Skeletal muscle tissue (tissue), 4 donors: ENCODE data around the gene FBXL12. TPM values are rescaled to one million over a fixed set of nuclear protein-coding genes. Genes with fewer than 3 reads are reported as not detected.
A peak's percentile ranks its signal among the peaks of the same experiment; 100 is the strongest.
"Not testable (repeated sequence)": the region's sequence is repeated elsewhere in the genome, so short reads cannot be mapped to it uniquely, and the experiment has no call there.

ENCODE experiments used
- H3K27ac ChIP-seq: one replicate; pipeline ENCODE4 v1.7.0; 2013; ENCODE audit warnings: mild to moderate bottlenecking, low read depth, low read length, inconsistent platforms
- H3K27me3 ChIP-seq, 3 donors: one replicate each; pipeline ENCODE4 v1.7.0; 2013; ENCODE audit warnings: low read length in 3 of 3; ENCODE audit not compliant: control insufficient read depth in 3 of 3, insufficient read depth in 3 of 3
- H3K36me3 ChIP-seq, 3 donors: one replicate each; pipeline ENCODE4 v1.7.0; 2013; ENCODE audit warnings: low read length in 3 of 3; ENCODE audit not compliant: control insufficient read depth in 3 of 3, insufficient read depth in 3 of 3
- H3K4me1 ChIP-seq, 3 donors: one replicate each; pipeline ENCODE4 v1.7.0; 2013; ENCODE audit warnings: low read length in 3 of 3, mild to moderate bottlenecking in 3 of 3; ENCODE audit not compliant: control insufficient read depth in 3 of 3, insufficient read depth in 3 of 3
- H3K4me3 ChIP-seq, 3 donors: one replicate each; pipeline ENCODE4 v1.7.0; 2013; ENCODE audit warnings: low read length in 3 of 3
- H3K9ac ChIP-seq, 3 donors: one replicate each; pipeline ENCODE4 v1.7.0; 2013; ENCODE audit warnings: low read length in 3 of 3, mild to moderate bottlenecking in 3 of 3, moderate library complexity in 2 of 3, low read depth in 1 of 3
- H3K9me3 ChIP-seq, 3 donors: one replicate each; pipeline ENCODE4 v1.7.0; 2013; ENCODE audit warnings: low read length in 3 of 3; ENCODE audit not compliant: control insufficient read depth in 3 of 3
- total RNA-seq: library from RNA; depleted of rRNA; stranded (reverse); fragments of >200 nt; gene quantifications from one replicate; pipeline ENCODE4 v1.2.3, GENCODE V29; 2014
- donor health status: Osteomylitis.

Gene FBXL12
- total RNA-seq, 1 donor from 2014 or later = 10.4 TPM

GRCh38 chr19:9820034-9820433, 1.2 kb upstream of the FBXL12 start:
- Histone ChIP-seq H3K4me3 (peak overlapping the region in 2 of 3 donors; percentile 63 to 66), H3K27ac (peak overlapping the region; percentile 95), H3K4me1 (peaks cover 13 to 21% (median 15%) of the 10 kb centered on the region in 3 donors)
- not testable (repeated sequence) for H3K36me3 ChIP-seq, H3K9ac ChIP-seq, H3K27me3 ChIP-seq, H3K9me3 ChIP-seq

- Histone ChIP-seq H3K9ac (no peak overlapping the region), H3K4me1 (peaks cover 13 to 21% (median 15%) of the 10 kb centered on the region in 3 donors), H3K27ac (peak overlapping the region; percentile 95), H3K27me3 (no peaks in the 10 kb centered on the region), H3K36me3 (no peaks in the 10 kb centered on the region), H3K9me3 (no peaks in the 10 kb centered on the region), H3K4me3 (peak overlapping the region; percentile 63 to 77 (median 66))
Observed at GRCh38 chr19:9819596-9819909, 674 bp upstream of the FBXL12 start.

GRCh38 chr19:9818175-9818733, 625 bp downstream of the FBXL12 start:
- no peaks in the 10 kb centered on the region for H3K27me3 ChIP-seq
- H3K9ac ChIP-seq = peak overlapping the region; percentile 97
- peak overlapping the region; percentile 79 to 95 (median 81) for H3K4me3 ChIP-seq
- no peaks in the 10 kb centered on the region for H3K9me3 ChIP-seq
- H3K36me3 ChIP-seq = peaks cover 0 to 3% (median 0%) of the 10 kb centered on the region in 3 donors
- H3K4me1 ChIP-seq = peaks cover 13 to 21% (median 15%) of the 10 kb centered on the region in 3 donors
- peak overlapping the region; percentile 95 for H3K27ac ChIP-seq

- Histone ChIP-seq H3K4me1 (no peaks in the 10 kb centered on the region), H3K27ac (no peak overlapping the region), H3K4me3 (no peak overlapping the region), H3K36me3 (peaks cover 30 to 37% (median 34%) of the 10 kb centered on the region in 3 donors), H3K27me3 (no peaks in the 10 kb centered on the region), H3K9me3 (no peaks in the 10 kb centered on the region), H3K9ac (no peak overlapping the region)
Observed at GRCh38 chr19:9811139-9811538, 7.7 kb downstream of the FBXL12 start.

GRCh38 chr19:9808855-9809824, 9.7 kb downstream of the FBXL12 start:
- H3K9me3 ChIP-seq = no peaks in the 10 kb centered on the region
- peaks cover 33 to 37% (median 37%) of the 10 kb centered on the region in 3 donors for H3K36me3 ChIP-seq
- no peak overlapping the region for H3K9ac ChIP-seq
- no peaks in the 10 kb centered on the region for H3K4me1 ChIP-seq
- H3K4me3 ChIP-seq = no peak overlapping the region
- no peaks in the 10 kb centered on the region for H3K27me3 ChIP-seq
- H3K27ac ChIP-seq = no peak overlapping the region

- Histone ChIP-seq H3K9ac (no peak overlapping the region), H3K27me3 (no peaks in the 10 kb centered on the region), H3K36me3 (peaks cover 33 to 37% (median 34%) of the 10 kb centered on the region in 3 donors), H3K4me3 (no peak overlapping the region), H3K9me3 (no peaks in the 10 kb centered on the region), H3K27ac (no peak overlapping the region), H3K4me1 (no peaks in the 10 kb centered on the region)
Observed at GRCh38 chr19:9806803-9807202, 12.1 kb downstream of the FBXL12 start.

GRCh38 chr19:9801976-9802375, 16.9 kb downstream of the FBXL12 start:
- Histone ChIP-seq H3K27ac (no peak overlapping the region), H3K36me3 (peaks cover 1 to 4% (median 4%) of the 10 kb centered on the region in 3 donors), H3K27me3 (no peaks in the 10 kb centered on the region), H3K9ac (no peak overlapping the region), H3K4me1 (no peaks in the 10 kb centered on the region), H3K9me3 (no peaks in the 10 kb centered on the region), H3K4me3 (no peak overlapping the region)

- Histone ChIP-seq H3K27ac (no peak overlapping the region), H3K4me3 (no peak overlapping the region), H3K9ac (no peak overlapping the region), H3K4me1 (no peaks in the 10 kb centered on the region), H3K36me3 (no peaks in the 10 kb centered on the region), H3K27me3 (no peaks in the 10 kb centered on the region), H3K9me3 (no peaks in the 10 kb centered on the region)
Observed at GRCh38 chr19:9799162-9799561, 19.7 kb downstream of the FBXL12 start.

- no peak overlapping the region for H3K9ac ChIP-seq
- no peaks in the 10 kb centered on the region for H3K4me1 ChIP-seq
- no peaks in the 10 kb centered on the region for H3K9me3 ChIP-seq
- H3K27me3 ChIP-seq = peaks cover 0 to 7% (median 2%) of the 10 kb centered on the region in 3 donors
- H3K36me3 ChIP-seq = no peaks in the 10 kb centered on the region
- no peak overlapping the region for H3K27ac ChIP-seq
- no peak overlapping the region for H3K4me3 ChIP-seq
Observed at GRCh38 chr19:9797871-9798270, 21.0 kb downstream of the FBXL12 start.

GRCh38 chr19:9796113-9796773, 22.6 kb downstream of the FBXL12 start:
- H3K9ac ChIP-seq = no peak overlapping the region
- no peak overlapping the region for H3K27ac ChIP-seq
- H3K4me3 ChIP-seq = no peak overlapping the region
- H3K27me3 ChIP-seq = peaks cover 0 to 12% (median 3%) of the 10 kb centered on the region in 3 donors
- H3K36me3 ChIP-seq = no peaks in the 10 kb centered on the region
- H3K4me1 ChIP-seq = peaks cover 0 to 3% (median 0%) of the 10 kb centered on the region in 3 donors
- no peaks in the 10 kb centered on the region for H3K9me3 ChIP-seq
